NB4 (cell line): ENCODE results near the gene GGT5.

Experiments used
- MYC ChIP-seq: IDR thresholded peaks from 2 replicates; pipeline ENCODE4 v1.6.1; 2011; ENCODE audit warnings: low read depth, low read length
- POLR2A ChIP-seq: IDR thresholded peaks from 2 replicates; pipeline ENCODE4 v1.6.1; 2011; ENCODE audit warnings: mild to moderate bottlenecking; ENCODE audit not compliant: insufficient read length; ENCODE audit errors: extremely low read depth
- TF ChIP-seq, protein P1 (sequence below): IDR thresholded peaks from one replicate; pipeline ENCODE4 v1.5.1; 2012; ENCODE audit warnings: low read depth, low read length

DNA sequence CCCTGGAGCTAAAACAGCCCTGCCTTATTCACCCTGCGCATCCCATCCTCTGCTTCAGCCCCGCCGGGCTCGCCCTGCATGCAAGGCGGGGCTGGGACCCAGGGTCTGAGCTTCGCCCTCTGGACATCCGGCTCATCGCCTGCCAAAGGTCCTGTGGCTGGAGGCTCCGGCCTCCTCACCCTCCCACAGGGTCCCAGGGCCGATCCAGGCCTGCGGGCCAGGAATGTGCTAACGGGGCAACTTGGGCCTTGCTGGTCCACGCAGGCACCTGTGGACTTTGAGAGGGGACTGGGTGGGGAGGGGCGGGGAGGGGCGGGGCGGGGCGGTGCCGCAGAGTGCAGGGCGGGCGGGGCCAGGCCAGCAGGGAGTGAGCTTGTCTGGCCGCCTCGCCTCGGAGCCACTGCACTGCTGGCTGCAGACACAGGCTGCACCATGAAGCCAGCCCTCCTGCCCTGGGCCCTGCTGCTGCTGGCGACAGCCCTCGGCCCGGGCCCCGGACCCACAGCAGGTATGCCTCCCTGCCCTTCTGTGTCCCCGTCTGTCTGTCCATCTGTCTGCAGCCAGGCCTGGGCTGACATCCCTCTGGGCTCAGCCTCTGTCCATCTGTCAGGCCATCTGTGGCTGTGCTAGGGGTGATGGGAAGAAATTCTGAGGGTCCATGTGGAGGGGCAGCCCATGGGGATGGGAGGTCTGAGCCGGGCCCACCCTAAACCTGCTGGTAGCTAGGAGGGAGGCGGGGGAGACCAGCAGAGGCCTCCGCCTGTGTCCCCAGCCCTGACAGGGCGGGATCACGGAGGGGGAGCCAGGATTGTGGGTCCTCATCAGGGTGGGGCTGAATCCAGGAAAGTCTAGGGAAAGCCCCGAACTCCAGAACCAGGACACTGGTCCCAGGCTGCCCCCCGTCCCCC, 63.5 kb downstream of the GGT5 start, which contains the start of gene SUSD2:
- TF ChIP-seq, protein P1, sequence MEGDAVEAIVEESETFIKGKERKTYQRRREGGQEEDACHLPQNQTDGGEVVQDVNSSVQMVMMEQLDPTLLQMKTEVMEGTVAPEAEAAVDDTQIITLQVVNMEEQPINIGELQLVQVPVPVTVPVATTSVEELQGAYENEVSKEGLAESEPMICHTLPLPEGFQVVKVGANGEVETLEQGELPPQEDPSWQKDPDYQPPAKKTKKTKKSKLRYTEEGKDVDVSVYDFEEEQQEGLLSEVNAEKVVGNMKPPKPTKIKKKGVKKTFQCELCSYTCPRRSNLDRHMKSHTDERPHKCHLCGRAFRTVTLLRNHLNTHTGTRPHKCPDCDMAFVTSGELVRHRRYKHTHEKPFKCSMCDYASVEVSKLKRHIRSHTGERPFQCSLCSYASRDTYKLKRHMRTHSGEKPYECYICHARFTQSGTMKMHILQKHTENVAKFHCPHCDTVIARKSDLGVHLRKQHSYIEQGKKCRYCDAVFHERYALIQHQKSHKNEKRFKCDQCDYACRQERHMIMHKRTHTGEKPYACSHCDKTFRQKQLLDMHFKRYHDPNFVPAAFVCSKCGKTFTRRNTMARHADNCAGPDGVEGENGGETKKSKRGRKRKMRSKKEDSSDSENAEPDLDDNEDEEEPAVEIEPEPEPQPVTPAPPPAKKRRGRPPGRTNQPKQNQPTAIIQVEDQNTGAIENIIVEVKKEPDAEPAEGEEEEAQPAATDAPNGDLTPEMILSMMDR = no peak
- TF ChIP-seq POLR2A (no peak), MYC (no peak)
